Fibroblast of upper back skin (primary cell): ENCODE results near the gene EP400.
A peak's percentile ranks its signal among the peaks of the same experiment; 100 is the strongest.
"Not testable (repeated sequence)": the region's sequence is repeated elsewhere in the genome, so short reads cannot be mapped to it uniquely, and the experiment has no call there.

Experiments
- DNase-seq: peaks from one replicate; pipeline ENCODE4 v3.0.0-alpha.2; 2013

The EP400 gene

GRCh38 chr12:132071830-132072384, 122.2 kb downstream of the EP400 start:
- DNase-seq = no peak

GRCh38 chr12:132074216-132074615, 124.5 kb downstream of the EP400 start:
- DNase-seq = no peak

GRCh38 chr12:132075026-132075713, 125.4 kb downstream of the EP400 start:
- no peak for DNase-seq

DNA sequence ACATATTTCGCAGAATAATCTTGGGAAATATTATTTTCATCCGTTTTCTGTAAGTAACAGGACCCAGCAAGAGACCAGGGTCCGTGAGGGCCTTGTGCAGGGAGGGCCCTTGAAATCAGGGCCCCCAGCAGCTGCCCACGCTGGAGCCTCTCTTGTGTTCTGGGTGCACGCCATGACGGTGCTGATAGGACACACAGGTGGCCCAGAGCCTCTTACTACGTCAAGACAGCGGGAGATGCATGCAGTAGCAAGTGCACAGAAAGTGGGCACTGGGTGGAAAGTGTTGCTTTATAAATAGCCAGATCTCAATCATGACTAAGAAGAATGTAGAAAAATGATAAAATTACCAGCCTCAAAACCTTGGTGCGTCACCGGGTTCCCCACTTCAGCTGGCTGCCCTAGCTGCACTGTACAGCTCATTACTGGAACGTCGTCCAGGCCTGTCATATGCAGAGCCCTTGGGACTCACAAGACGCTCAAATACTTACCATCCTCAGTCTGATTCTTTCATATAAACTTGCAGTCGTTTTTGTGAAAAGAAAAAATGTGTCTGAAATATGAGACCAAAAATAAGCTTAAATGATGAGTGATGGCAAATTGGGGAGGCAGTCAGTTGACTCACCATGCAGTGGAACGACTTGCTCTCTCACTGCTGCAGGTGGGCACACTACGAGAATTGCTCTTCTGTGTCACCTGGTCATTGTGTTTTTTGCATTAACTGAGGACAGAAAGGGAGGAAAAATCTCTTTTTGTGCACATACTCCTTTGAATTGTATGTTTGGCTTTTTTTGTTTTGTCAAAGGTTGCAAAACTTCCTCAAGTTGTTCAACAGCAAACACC, 126.2 kb downstream of the EP400 start:
- DNase-seq = no peak

- no peak for DNase-seq
Observed at GRCh38 chr12:132076711-132077110, 127.0 kb downstream of the EP400 start.

DNA sequence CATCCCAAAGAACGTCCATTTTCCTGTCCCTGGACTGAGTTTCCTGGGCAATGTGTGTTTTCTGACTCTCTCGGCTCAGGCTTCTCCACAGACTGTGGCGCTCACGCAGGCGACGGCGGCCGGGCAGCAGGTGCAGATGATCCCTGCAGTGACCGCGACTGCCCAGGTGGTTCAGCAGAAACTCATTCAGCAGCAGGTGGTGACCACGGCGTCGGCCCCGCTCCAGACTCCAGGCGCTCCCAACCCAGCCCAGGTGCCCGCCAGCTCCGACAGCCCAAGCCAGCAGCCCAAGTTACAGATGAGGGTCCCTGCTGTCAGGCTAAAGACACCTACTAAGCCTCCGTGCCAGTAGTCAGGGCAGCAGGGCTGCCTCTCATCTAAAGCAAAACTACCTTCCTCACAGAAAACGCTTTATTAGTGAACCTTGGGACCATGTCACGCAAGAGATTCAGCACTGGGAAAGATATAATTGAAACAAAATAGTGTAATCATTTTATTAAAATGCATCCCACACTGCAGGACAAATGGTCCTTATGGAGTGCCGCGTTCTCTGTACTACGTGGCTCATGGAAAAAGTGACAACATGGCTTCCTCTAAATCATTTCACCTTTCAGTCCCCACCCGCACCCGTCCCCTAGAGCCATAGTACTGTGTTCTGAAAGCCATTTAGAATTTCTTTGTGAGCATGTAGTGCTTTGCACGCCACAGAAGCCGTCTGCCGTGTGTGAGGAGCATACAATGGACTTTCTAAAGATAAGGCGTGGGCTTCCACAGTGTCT, 127.8 kb downstream of the EP400 start:
- DNase-seq = no peak

DNA sequence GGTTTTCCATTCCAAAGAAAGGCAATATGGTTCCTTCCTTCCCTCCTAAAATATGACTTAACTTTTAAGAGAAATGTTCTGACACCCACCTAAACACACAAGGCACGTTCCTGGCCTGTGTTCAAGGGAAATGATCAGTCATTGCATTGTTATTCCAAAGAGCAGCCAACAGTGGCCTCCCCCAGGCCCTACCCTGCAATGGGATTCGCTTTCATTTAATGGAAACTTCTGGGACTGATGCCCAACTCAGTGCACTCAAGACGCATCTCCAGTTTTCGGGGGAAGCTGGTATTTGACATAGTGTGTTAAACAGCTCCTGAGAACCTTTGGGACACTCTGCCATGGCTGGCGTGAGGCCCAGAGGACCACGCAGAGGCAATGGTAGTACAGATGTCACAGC, 128.4 kb downstream of the EP400 start:
- DNase-seq = peak; percentile 88

DNA sequence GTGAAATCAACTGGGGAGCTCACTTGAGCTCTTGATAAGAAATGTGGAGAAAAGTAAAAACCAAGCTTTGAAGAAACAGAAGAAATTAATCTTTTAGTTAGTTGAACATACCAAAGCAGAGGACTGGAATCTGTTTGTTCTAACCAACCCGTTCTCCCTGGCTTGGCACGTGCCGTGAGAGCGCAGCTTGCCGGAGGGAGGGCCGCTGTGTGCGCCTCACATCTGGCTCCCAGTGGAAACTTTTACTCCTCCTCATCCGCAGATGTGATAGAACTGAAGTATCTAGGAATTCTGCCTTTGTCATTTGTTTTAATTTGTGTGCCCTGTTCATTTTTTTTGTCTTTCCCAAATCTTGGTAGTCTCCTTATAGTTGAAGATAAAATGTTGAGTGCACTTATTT, 129.5 kb downstream of the EP400 start:
- DNase-seq = no peak

DNA sequence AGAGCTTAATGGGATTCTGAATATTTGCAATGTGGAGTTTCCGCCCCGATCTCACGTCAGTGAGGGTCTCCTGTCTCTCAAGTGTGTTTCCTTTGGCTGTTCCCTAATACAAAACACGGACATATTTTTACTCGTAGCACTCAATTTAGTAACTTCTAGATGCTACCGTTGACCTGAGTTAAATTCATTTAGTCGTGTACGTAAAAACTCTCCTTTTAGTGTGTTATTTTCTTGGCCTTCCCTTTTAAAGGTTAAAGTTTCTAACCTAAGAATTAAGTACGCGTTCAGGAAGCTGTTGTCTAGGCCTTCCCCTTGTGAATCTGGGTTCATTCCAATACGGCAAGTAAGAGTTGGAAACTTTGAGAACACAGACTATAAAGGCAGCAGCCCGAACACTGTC, 130.0 kb downstream of the EP400 start:
- DNase-seq = no peak

DNA sequence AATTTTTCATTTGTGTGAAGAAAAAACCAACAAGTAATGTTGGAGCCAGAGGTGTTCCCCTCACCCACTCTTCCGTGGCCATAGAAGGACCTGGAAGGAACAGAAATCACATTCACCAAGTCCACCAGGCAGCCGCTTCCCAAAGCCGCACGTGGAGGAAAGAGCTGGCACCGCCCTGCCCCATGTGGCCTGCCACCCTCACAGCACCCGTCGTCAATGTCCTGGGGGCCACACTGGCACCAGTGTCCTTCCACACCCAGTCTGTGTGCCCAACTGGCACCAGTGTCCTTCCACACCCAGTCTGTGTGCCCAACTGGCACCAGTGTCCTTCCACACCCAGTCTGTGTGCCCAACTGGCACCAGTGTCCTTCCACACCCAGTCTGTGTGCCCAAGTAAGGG, 130.8 kb downstream of the EP400 start:
- DNase-seq = not testable (repeated sequence)

- DNase-seq = no peak
Observed at GRCh38 chr12:132081423-132081822, 131.7 kb downstream of the EP400 start.

DNA sequence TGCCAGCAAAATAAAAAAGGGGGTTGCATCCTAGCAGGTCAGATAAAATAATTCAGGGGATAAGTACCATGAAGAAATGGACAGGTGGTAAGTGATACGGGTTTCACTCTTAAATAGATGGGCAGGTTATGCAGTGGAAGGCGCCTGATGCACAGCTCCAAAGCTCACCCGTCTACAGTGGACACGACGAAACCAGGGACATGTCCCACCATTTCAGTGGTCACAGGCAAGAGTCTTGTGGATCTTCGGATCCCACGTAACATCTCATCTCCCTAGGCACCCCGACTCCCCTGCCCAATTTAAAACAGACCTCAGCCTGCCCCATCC, 133.8 kb downstream of the EP400 start:
- DNase-seq = no peak

DNA sequence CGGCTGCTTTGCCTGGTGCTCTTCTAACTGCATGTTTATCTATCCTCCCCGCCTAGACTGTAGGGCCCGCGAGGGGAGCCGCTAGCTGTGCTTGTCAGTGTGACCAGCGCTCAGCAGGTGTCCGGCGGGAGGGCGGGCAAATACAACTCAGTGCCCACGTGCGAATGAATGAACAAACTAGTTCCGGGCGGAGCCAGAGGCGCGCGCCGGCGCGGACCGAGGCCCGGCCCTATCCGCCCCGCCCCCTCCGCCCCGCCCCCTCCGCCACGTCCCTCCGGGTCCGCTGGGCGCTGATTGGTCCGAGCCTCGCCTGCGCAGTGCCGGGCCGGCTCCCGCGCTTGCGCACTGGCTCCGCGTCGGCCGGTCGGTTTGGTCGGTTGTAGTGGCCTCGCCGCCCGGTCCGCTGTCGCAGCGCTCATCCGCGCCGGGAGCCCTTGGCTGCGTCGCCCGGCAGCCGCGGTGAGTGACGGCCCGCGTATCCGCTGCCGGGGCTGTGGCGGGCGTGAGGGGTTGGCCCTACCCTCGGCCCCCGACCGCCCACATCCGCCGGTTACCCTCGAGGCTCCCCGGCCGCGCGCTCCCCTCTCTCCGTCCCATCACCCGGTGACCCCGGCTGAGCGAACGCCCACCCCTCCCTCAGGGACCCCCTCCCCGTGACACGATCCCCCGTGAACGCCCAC, 134.3 kb downstream of the EP400 start:
- DNase-seq = peak; percentile 85

- DNase-seq = peak; percentile 22
Observed at GRCh38 chr12:132084621-132085290, 135.0 kb downstream of the EP400 start.

- DNase-seq = no peak
Observed at GRCh38 chr12:132085291-132085635, 135.5 kb downstream of the EP400 start.

- no peak for DNase-seq
Observed at GRCh38 chr12:132089407-132089910, 139.7 kb downstream of the EP400 start.

DNA sequence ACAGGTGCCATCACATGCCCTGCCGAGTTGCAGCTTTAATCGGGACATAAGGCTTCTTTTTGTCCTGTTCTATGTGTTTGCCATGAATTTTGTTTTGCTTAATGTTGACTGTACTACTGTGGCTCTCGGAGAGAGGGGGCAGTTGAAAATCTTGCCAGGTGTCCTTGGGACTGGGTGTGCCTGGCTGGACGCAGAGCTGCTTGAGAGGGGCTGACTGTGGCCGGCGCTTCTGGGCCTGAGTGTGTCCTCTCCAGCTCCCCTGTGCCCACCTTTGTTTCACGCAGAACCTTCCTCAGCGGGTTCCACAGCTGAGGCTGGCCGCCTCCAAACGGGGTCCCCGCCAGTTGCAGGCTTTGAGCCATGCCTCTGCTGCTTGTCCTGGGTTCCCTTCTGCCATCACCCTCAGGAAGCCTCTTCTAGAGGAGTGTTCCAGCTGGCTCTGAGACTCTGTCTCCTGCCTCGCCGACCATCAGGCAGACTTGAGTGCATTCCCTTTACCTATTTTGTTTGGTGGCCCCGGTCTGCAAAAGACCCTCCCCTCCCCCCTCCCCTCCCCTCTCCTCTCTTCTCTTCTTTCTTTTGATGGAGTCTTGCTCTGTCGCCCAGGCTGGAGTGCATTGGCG, 144.6 kb downstream of the EP400 start:
- no peak for DNase-seq

GRCh38 chr12:132095520-132096409, 146.0 kb downstream of the EP400 start:
- no peak for DNase-seq

GRCh38 chr12:132099739-132100138, 150.0 kb downstream of the EP400 start:
- DNase-seq = no peak

DNA sequence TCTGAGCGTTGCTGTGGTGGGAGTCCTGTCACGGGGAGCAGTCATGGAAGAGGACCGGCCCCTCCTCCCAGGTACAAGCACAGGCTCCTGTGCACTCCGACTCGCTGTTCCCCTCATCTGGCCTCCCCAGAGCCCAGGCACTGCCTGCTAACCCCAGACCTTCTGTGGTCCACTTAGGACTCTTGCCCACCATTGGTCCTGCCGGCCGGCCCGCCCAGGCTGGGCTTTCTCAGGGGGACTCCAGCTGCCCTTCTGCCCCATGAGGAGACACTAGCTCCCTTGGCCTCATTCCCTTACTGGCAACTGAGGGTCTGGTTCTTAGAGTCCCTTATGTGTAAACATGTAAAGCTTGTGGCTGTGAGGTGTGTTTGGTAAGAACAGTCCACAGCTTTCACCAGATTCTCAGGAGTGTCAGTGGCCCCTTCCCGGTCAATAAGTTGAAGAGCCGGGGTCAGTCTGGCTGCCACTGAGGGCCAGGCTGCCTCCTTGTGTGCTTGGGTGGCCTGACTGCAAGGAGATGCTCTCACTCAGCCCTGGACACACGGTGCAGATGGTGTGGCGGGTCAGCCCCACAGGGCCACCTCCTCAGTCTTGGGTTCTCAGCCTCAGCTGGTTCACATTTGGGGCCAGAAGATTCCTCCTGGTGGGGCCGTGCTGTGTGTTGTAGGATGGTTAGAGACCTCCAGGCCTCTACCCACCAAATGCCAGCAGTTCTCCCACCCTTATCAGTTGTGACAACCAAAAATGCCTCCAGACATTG, 150.7 kb downstream of the EP400 start:
- DNase-seq = no peak
